Spleen (tissue), 11 donors: ENCODE results near the gene TAF4. TPM values are rescaled to one million over a fixed set of nuclear protein-coding genes. Genes with fewer than 3 reads are reported as not detected.

ENCODE experiments used
- DNase-seq: peaks from one replicate; pipeline ENCODE4 v3.0.0-alpha.2; 2020
- H3K27ac ChIP-seq, 8 donors: fragments of 200-600 bp; sonication (generic) in 7 of 8; 1 replicate in 4 of 8; 2 replicates in 4 of 8; pipeline versions ENCODE4 v1.5.0 to v1.8.0; 2016 to 2021; ENCODE audit warnings: inconsistent platforms in 4 of 8, mild to moderate bottlenecking in 4 of 8, moderate library complexity in 1 of 8
- H3K27me3 ChIP-seq, 7 donors: fragments of 200-600 bp; sonication (generic) in 6 of 7; replicated peaks in 1 of 7; 1 replicate in 4 of 7; 2 replicates in 3 of 7; pipeline versions ENCODE4 v1.5.0 to v1.8.0; 2016 to 2021; ENCODE audit warnings: inconsistent platforms in 3 of 7, mild to moderate bottlenecking in 1 of 7
- H3K36me3 ChIP-seq, 6 donors: fragments of 200-600 bp; sonication (generic) in 5 of 6; 1 replicate in 4 of 6; 2 replicates in 2 of 6; pipeline versions ENCODE4 v1.5.0 to v1.8.0; 2016 to 2021; ENCODE audit warnings: inconsistent platforms in 2 of 6
- H3K4me1 ChIP-seq, 6 donors: fragments of 200-600 bp; sonication (generic) in 5 of 6; 1 replicate in 3 of 6; 2 replicates in 3 of 6; pipeline versions ENCODE4 v1.5.0 to v1.8.0; 2016 to 2021; ENCODE audit warnings: inconsistent platforms in 3 of 6
- H3K4me3 ChIP-seq, 8 donors: fragments of 200-600 bp; sonication (generic) in 7 of 8; 1 replicate in 4 of 8; 2 replicates in 4 of 8; pipeline versions ENCODE4 v1.5.0 to v1.8.0; 2016 to 2021; ENCODE audit warnings: inconsistent platforms in 4 of 8, mild to moderate bottlenecking in 4 of 8, moderate library complexity in 2 of 8
- H3K9me3 ChIP-seq, 8 donors: fragments of 200-600 bp; sonication (generic) in 7 of 8; 1 replicate in 4 of 8; 2 replicates in 4 of 8; pipeline versions ENCODE4 v1.5.0 to v1.8.0; 2016 to 2021; ENCODE audit warnings: inconsistent platforms in 4 of 8
- CTCF ChIP-seq, 11 experiments: fragments of 200-600 bp in 7 of 11; fragments of 450-650 bp in 4 of 11; sonication (generic) in 4 of 11; IDR thresholded peaks in 8 of 11; conservative IDR thresholded peaks in 3 of 11; 1 replicate in 7 of 11; 2 replicates in 4 of 11; pipeline versions ENCODE4 v1.4.0 to v1.8.0; 2016 to 2021; ENCODE audit warnings: antibody characterized with exemption in 11 of 11, inconsistent platforms in 4 of 11, mild to moderate bottlenecking in 1 of 11
- POLR2A ChIP-seq, 3 donors: fragments of 450-650 bp; IDR thresholded peaks; one replicate each; pipeline ENCODE4 v1.5.1; 2017; ENCODE audit warnings: antibody characterized with exemption in 3 of 3, mild to moderate bottlenecking in 1 of 3
- POLR2AphosphoS5 ChIP-seq, 3 donors: sonication (generic); formaldehyde crosslinking; IDR thresholded peaks; one replicate each; pipeline ENCODE4 v1.5.1; 2017; ENCODE audit warnings: antibody characterized with exemption in 3 of 3
- WGBS, 5 donors: extraction: QIAGEN DNeasy Blood & Tissue Kit in 3 of 5; methylation state at CpG; one replicate each; pipeline versions ENCODE4 v1.1.5 to v1.1.7; 2013 to 2018; 5-methylcytosine and 5-hydroxymethylcytosine counted together
- intact Hi-C: fragments of 100-400 bp; cut with DNase I; formaldehyde crosslinking; loops from one replicate; pipeline ENCODE4 v1.15.0; 2023; ENCODE audit warnings: low total_unique reads
- polyA plus RNA-seq, 3 donors: library from polyadenylated mRNA; stranded (reverse); fragments of 200-250 nt; gene quantifications; one replicate each; pipeline ENCODE4 v1.2.1, GENCODE V29; 2013
- total RNA-seq, 7 donors: library from RNA; depleted of rRNA in 3 of 7; stranded (reverse); fragments of >200 nt in 3 of 7; fragmentation: NEBNext Ultra II Directional in 4 of 7; extraction: Animal tissue kit (Norgen Biotek cat#: 25700) in 4 of 7; gene quantifications; one replicate each; pipeline versions ENCODE4 v1.1.0 to v1.2.1, GENCODE V29; 2016 to 2021
- donor health status: healthy with polysubstance abuse.
- donor health status: DM: no; HTN: no; CAD: no; lungs with moderate emphysema.
- donor health status: DM: no; HTN: no; CAD: no.
- donor health status: Bipolar disorder and iron deficiency.
- donor health status: healthy.
- donor health status: DM: no; HTN: no; CAD: no.
- donor health status: DM: yes; HTN: yes; CAD: no.

Gene TAF4
- total and polyA plus RNA-seq, 10 donors, result 4.3 to 28.3 (median 16.5) TPM

GRCh38 chr20:62009869-62010445, 55.7 kb downstream of the TAF4 start:
- intact Hi-C loops, result loop anchor here (5.0 to 10.0 kb wide), 2 partner anchors 127 to 375 kb away; partner anchors contain the start of gene RPS21
- no peak for DNase-seq
- WGBS, 5 donors, result 94 to 97% (median 95%) methylated on average over 32 of the region's 32 CpGs

GRCh38 chr20:62009322-62009721, 56.4 kb downstream of the TAF4 start:
- intact Hi-C loops, result no loop called here
- H3K36me3 ChIP-seq, result peaks cover 8 to 92% (median 72%) of the 10 kb centered on the region in 6 donors
- DNase-seq, result no peak
- peaks cover 0 to 12% (median 4%) of the 10 kb centered on the region in 6 donors for H3K4me1 ChIP-seq
- H3K27ac ChIP-seq, result no peak overlapping the region
- no peak overlapping the region for H3K4me3 ChIP-seq
- no peaks in the 10 kb centered on the region for H3K9me3 ChIP-seq
- no peaks in the 10 kb centered on the region for H3K27me3 ChIP-seq
- TF ChIP-seq POLR2A (IDR thresholded peaks at IDR 0.05), result no peak
- no peak for TF ChIP-seq POLR2AphosphoS5 (IDR thresholded peaks at IDR 0.05)
- no peak for TF ChIP-seq CTCF (IDR thresholded peaks at IDR 0.05 in 8 of 11, conservative IDR thresholded peaks at IDR 0.05 in 3 of 11)
- WGBS, 5 donors, result 95 to 96% (median 96%) methylated on average over 13 of the region's 13 CpGs

More at GRCh38 chr20:62009869-62010445, 55.7 kb downstream of the TAF4 start:
- Histone ChIP-seq H3K9me3 (no peaks in the 10 kb centered on the region), H3K27me3 (no peaks in the 10 kb centered on the region), H3K36me3 (peaks cover 7 to 89% (median 70%) of the 10 kb centered on the region in 6 donors), H3K4me1 (peaks cover 0 to 12% (median 4%) of the 10 kb centered on the region in 6 donors), H3K27ac (no peak overlapping the region), H3K4me3 (no peak overlapping the region)
- TF ChIP-seq POLR2A (IDR thresholded peaks at IDR 0.05) (no peak), CTCF (IDR thresholded peaks at IDR 0.05 in 8 of 11, conservative IDR thresholded peaks at IDR 0.05 in 3 of 11) (no peak), POLR2AphosphoS5 (IDR thresholded peaks at IDR 0.05) (no peak)

- 86 to 98% (median 96%) methylated on average over 14 to 15 of the region's 15 CpGs for WGBS, 5 donors
- Histone ChIP-seq H3K27me3 (no peaks in the 10 kb centered on the region), H3K9me3 (no peaks in the 10 kb centered on the region), H3K36me3 (peaks cover 8 to 92% (median 74%) of the 10 kb centered on the region in 6 donors), H3K4me3 (no peak overlapping the region), H3K27ac (no peak overlapping the region), H3K4me1 (peaks cover 0 to 12% (median 4%) of the 10 kb centered on the region in 6 donors)
- intact Hi-C loops, result no loop called here
- TF ChIP-seq CTCF (IDR thresholded peaks at IDR 0.05 in 8 of 11, conservative IDR thresholded peaks at IDR 0.05 in 3 of 11) (no peak), POLR2A (IDR thresholded peaks at IDR 0.05) (no peak), POLR2AphosphoS5 (IDR thresholded peaks at IDR 0.05) (no peak)
- no peak for DNase-seq
Measured at GRCh38 chr20:62008643-62009183, 57.0 kb downstream of the TAF4 start.

GRCh38 chr20:62007127-62007647, 58.5 kb downstream of the TAF4 start:
- no peaks in the 10 kb centered on the region for H3K27me3 ChIP-seq
- intact Hi-C loops, result no loop called here
- no peak for DNase-seq
- 73 to 82% (median 78%) methylated on average over 17 of the region's 17 CpGs for WGBS, 5 donors
- peaks cover 8 to 92% (median 79%) of the 10 kb centered on the region in 6 donors for H3K36me3 ChIP-seq
- H3K9me3 ChIP-seq, result no peaks in the 10 kb centered on the region
- TF ChIP-seq CTCF (IDR thresholded peaks at IDR 0.05 in 8 of 11, conservative IDR thresholded peaks at IDR 0.05 in 3 of 11) (no peak), POLR2AphosphoS5 (IDR thresholded peaks at IDR 0.05) (peak in 1 of 3 donors; percentile 8), POLR2A (IDR thresholded peaks at IDR 0.05) (no peak)
- H3K27ac ChIP-seq, result no peak overlapping the region
- H3K4me1 ChIP-seq, result peaks cover 0 to 12% (median 4%) of the 10 kb centered on the region in 6 donors
- no peak overlapping the region for H3K4me3 ChIP-seq
